HG03442 (cell line): ENCODE results near the gene DPEP2.
"Not testable (repeated sequence)": the region's sequence is repeated elsewhere in the genome, so short reads cannot be mapped to it uniquely, and the experiment has no call there.

Experiments
- ATAC-seq: cut with Tn5 transposase; IDR thresholded peaks from one replicate; pipeline ENCODE4 v1.9.1; 2021; ENCODE audit warnings: mild to moderate bottlenecking, moderate library complexity; ENCODE audit not compliant: unreplicated experiment

The DPEP2 gene

GRCh38 chr16:68005786-68006286 lies 6.6 kb upstream of the DPEP2 start:
- ATAC-seq, result no peak

GRCh38 chr16:68005211-68005610 lies 5.9 kb upstream of the DPEP2 start:
- no peak for ATAC-seq

- no peak for ATAC-seq
Measured at GRCh38 chr16:68003031-68003430, 3.7 kb upstream of the DPEP2 start.

- no peak for ATAC-seq
Measured at GRCh38 chr16:68000450-68000849, 1.2 kb upstream of the DPEP2 start.

GRCh38 chr16:67999985-68000384 lies 701 bp upstream of the DPEP2 start:
- ATAC-seq, result no peak

- not testable (repeated sequence) for ATAC-seq
Measured at GRCh38 chr16:67998231-67998778, 979 bp downstream of the DPEP2 start.

- no peak for ATAC-seq
Measured at GRCh38 chr16:67996666-67997065, 2.6 kb downstream of the DPEP2 start.

GRCh38 chr16:67995423-67995822 lies 3.9 kb downstream of the DPEP2 start:
- ATAC-seq, result no peak

- ATAC-seq, result not testable (repeated sequence)
Measured at GRCh38 chr16:67994040-67994408, 5.3 kb downstream of the DPEP2 start.

- peak; percentile 63 for ATAC-seq
Measured at GRCh38 chr16:67993207-67994039, 5.9 kb downstream of the DPEP2 start.

- no peak for ATAC-seq
Measured at GRCh38 chr16:67992661-67993206, 6.5 kb downstream of the DPEP2 start.

GRCh38 chr16:67990018-67990386 lies 9.3 kb downstream of the DPEP2 start:
- ATAC-seq, result no peak

- ATAC-seq, result no peak
Measured at GRCh38 chr16:67989322-67990017, 9.8 kb downstream of the DPEP2 start.

GRCh38 chr16:67988675-67989074 lies 10.6 kb downstream of the DPEP2 start:
- no peak for ATAC-seq

GRCh38 chr16:67987460-67988160 lies 11.7 kb downstream of the DPEP2 start:
- ATAC-seq, result no peak

GRCh38 chr16:67986949-67987348 lies 12.3 kb downstream of the DPEP2 start:
- ATAC-seq, result no peak

GRCh38 chr16:67982011-67982696 lies 17.1 kb downstream of the DPEP2 start:
- ATAC-seq, result no peak

- no peak for ATAC-seq
Measured at GRCh38 chr16:67979955-67980678, 19.2 kb downstream of the DPEP2 start, which contains the start of gene DPEP3. DPEP3 (minus strand) TSS chr16:67980499; CDS start chr16:67980380, 119 bp downstream.

- ATAC-seq, result no peak
Measured at GRCh38 chr16:67977469-67978227, 21.6 kb downstream of the DPEP2 start.
